ENCODE results near the gene RBMS3. TPM values are rescaled to one million over a fixed set of nuclear protein-coding genes. Genes with fewer than 3 reads are reported as not detected.

RBMS3 gene
- total and polyA plus RNA-seq, 2 experiments from 2014 or later, result 3.2 to 7.4 TPM

- H3K4me3 Mint-ChIP-seq, result no peak overlapping the region
- H3K27me3 Mint-ChIP-seq (ENCODE audit: insufficient read depth, low read depth, poor library complexity), result no peaks in the 10 kb centered on the region
- H2AFZ ChIP-seq, result no peak overlapping the region
- H3F3A ChIP-seq (replicated peaks; ENCODE audit: low read depth), result no peaks in the 10 kb centered on the region
- no peak overlapping the region; the same call in 1 of the 2 replicates for H3K27ac Mint-ChIP-seq
- 0 out of 2 replicates have a peak, but pooled peaks cover 6% of the 10 kb centered on the region for H3K9me2 ChIP-seq (ENCODE audit: insufficient read depth)
- peak; percentile 79 for ATAC-seq
- no peak overlapping the region for H3K4me3 ChIP-seq
- H3K27me3 ChIP-seq (ENCODE audit: insufficient read depth), result no peaks in the 10 kb centered on the region
- peaks cover 33% of the 10 kb centered on the region for H3K4me1 Mint-ChIP-seq
- no peaks in the 10 kb centered on the region for H3K36me3 Mint-ChIP-seq (ENCODE audit: low read depth)
- TF ChIP-seq ZNF462 (CRISPR knock-in tag; IDR thresholded peaks at IDR 0.05) (no peak), CREB1 (CRISPR knock-in tag; IDR thresholded peaks at IDR 0.05; ENCODE audit: low read depth) (no peak), ETS1 (IDR thresholded peaks at IDR 0.05) (no peak), REST (IDR thresholded peaks at IDR 0.05; ENCODE audit: unreplicated experiment) (no peak), ZNF331 (CRISPR knock-in tag; IDR thresholded peaks at IDR 0.05; ENCODE audit: low read depth) (no peak)
- H3K36me3 ChIP-seq (ENCODE audit: insufficient read depth), result no peaks in the 10 kb centered on the region
- no peaks in the 10 kb centered on the region for H3K79me2 ChIP-seq (replicated peaks; ENCODE audit: insufficient read depth)
- H3K4me2 ChIP-seq, result no peak overlapping the region
- no peaks in the 10 kb centered on the region for H3K9me3 Mint-ChIP-seq
- peaks cover 5% of the 10 kb centered on the region; the same call in 1 of the 2 replicates for H3K4me1 ChIP-seq (ENCODE audit: insufficient read depth)
- H3K27ac ChIP-seq (ENCODE audit: low read depth), result no peak overlapping the region
- no peak for DNase-seq (ENCODE audit: low spot score)
- no peaks in the 10 kb centered on the region for H4K20me1 ChIP-seq (replicated peaks; ENCODE audit: insufficient read depth)
These were observed 492.6 kb downstream of the RBMS3 start for GRCh38 chr3:29773481-29773880.
